Erythroblast (primary cell): Measurements from ENCODE around the gene RNF217.

Experiments
- GATA1 ChIP-seq: IDR thresholded peaks from 2 replicates; pipeline ENCODE4 v1.6.1; 2011; ENCODE audit warnings: low read depth, mild to moderate bottlenecking, control low read depth, low read length, moderate library complexity
- POLR2A ChIP-seq: IDR thresholded peaks from 2 replicates; pipeline ENCODE4 v1.6.1; 2011; ENCODE audit warnings: mild to moderate bottlenecking, low read length

- no peak for TF ChIP-seq POLR2A
- TF ChIP-seq GATA1, result no peak
Measured at GRCh38 chr6:125107896-125108295, 145.7 kb downstream of the RNF217 start.
